ENCODE results near the gene SEPHS1.
"Not testable (repeated sequence)": the region's sequence is repeated elsewhere in the genome, so short reads cannot be mapped to it uniquely, and the experiment has no call there.

SEPHS1 gene

GRCh38 chr10:13276146-13276545, 71.9 kb downstream of the SEPHS1 start:
- DNase-seq: not testable (repeated sequence)

DNA sequence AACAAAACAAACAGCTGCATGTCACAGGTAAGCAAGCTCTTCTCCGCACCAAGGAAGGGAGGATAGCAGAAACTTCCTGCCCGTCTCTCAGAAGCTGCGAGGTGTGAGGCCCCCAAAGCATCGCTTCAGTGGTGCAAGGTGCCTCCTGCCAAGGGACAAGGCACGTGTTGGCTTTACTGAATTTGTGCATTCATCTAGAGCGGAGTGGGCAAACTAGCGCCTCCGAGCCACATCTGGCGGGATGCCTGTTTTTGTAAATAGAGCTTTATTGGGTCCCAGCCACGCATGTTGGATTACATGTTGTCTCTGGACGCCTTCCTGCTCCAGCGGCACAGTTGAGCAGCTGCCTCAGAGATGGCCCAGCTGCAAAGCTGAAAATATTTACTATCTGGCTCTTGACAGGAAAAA, 75.9 kb downstream of the SEPHS1 start:
- DNase-seq: peak; percentile 48

DNA sequence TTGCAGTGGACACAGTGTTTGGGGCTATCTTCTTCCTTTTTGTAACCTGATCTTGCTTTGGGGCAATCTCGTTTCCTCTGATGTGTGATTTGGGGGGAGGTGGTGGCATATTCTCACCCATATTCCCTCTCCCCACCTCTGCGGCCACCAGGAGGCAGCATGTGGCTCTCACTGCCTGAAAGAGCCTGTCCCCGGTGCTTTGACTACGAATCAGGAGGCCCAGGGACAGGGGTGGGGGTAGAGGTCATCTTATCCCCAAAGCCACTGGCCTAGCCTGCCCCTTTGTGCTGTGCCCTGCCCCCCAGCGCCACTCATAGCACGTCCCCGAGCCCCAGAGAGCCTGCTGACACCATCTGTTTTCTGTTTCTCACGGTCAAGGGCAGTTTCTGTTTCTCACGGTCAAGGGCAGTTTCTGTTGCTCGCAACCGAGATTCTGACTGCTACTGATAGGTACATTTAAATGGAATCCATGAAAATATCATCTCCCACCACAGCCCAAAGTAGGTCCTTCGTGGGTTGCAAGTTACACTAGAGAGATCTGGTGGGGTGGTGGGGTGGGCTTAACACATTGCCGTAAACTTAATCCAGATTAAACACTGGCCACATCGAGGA, 76.4 kb downstream of the SEPHS1 start:
- DNase-seq: peak; percentile 26

- no peak for DNase-seq
These were observed 77.1 kb downstream of the SEPHS1 start for GRCh38 chr10:13270877-13271551.

GRCh38 chr10:13268841-13269240, 79.3 kb downstream of the SEPHS1 start:
- DNase-seq: no peak

GRCh38 chr10:13268310-13268709, 79.8 kb downstream of the SEPHS1 start:
- no peak for DNase-seq
